SK-N-SH (cell line): ENCODE measurements around the gene MYH10. TPM values are rescaled to one million over a fixed set of nuclear protein-coding genes. Genes with fewer than 3 reads are reported as not detected.

Source experiments
- CTCF ChIA-PET: fragments of 300-600, 350-600 bp; formaldehyde crosslinking; extraction: SDS; loops from one replicate; lab custom pipeline; 2021; lab: Yijun Ruan, JAX
- POLR2A ChIA-PET: fragments of 350-600 bp; sonication (Branson Sonifier 250); formaldehyde crosslinking; extraction: SDS; loops from one replicate; lab custom pipeline; 2020; ENCODE audit warnings: antibody characterized with exemption, inconsistent platforms; lab: Yijun Ruan, JAX
- DNase-seq: peaks from one replicate; pipeline ENCODE4 v3.0.0; 2012
- H2AFZ ChIP-seq: fragments of 200-600 bp; sonication (generic); 2 replicates; pipeline ENCODE4 v1.8.1; 2016; ENCODE audit warnings: antibody characterized with exemption, mild to moderate bottlenecking, low read depth
- H3F3A ChIP-seq: fragments of 200-600 bp; sonication (generic); replicated peaks from 2 replicates; pipeline ENCODE3; 2016; ENCODE audit warnings: antibody characterized with exemption, mild to moderate bottlenecking; ENCODE audit not compliant: insufficient read depth
- H3K27ac ChIP-seq, 2 experiments: fragments of 200-500 bp in 1 of 2; fragments of 200-600 bp in 1 of 2; sonication (Bioruptor generic) in 1 of 2; sonication (generic), shearing (Covaris generic) in 1 of 2; 2 replicates each; pipeline versions ENCODE4 v1.5.1 to v1.6.1; 2014 to 2016; ENCODE audit warnings: low read depth in 2 of 2, inconsistent platforms in 1 of 2, low read length in 1 of 2, mild to moderate bottlenecking in 1 of 2, mixed read lengths in 1 of 2
- H3K27me3 ChIP-seq: fragments of 200-600 bp; sonication (generic), shearing (Covaris generic); 2 replicates; pipeline ENCODE4 v1.6.1; 2016; ENCODE audit warnings: mixed run types; ENCODE audit not compliant: insufficient read depth
- H3K36me3 ChIP-seq, 2 experiments: fragments of 200-500 bp in 1 of 2; fragments of 200-600 bp in 1 of 2; sonication (Bioruptor generic) in 1 of 2; sonication (generic) in 1 of 2; replicated peaks in 1 of 2; 2 replicates each; pipeline versions ENCODE3 to v1.5.1; 2014 to 2016; ENCODE audit warnings: low read length in 1 of 2, mild to moderate bottlenecking in 1 of 2; ENCODE audit not compliant: insufficient read depth in 2 of 2, control insufficient read depth in 1 of 2
- H3K4me1 ChIP-seq, 2 experiments: fragments of 200-500 bp in 1 of 2; fragments of 200-600 bp in 1 of 2; sonication (Bioruptor generic) in 1 of 2; sonication (generic), shearing (Covaris generic) in 1 of 2; 2 replicates each; pipeline versions ENCODE4 v1.5.1 to v1.6.1; 2014 to 2016; ENCODE audit warnings: low read depth in 1 of 2, low read length in 1 of 2, mixed run types in 1 of 2; ENCODE audit not compliant: insufficient read depth in 2 of 2, control insufficient read depth in 1 of 2
- H3K4me2 ChIP-seq: fragments of 200-600 bp; sonication (generic), shearing (Covaris generic); 2 replicates; pipeline ENCODE4 v1.6.1; 2017; ENCODE audit warnings: mixed run types
- H3K4me3 ChIP-seq, 2 experiments: fragments of 200-500 bp in 1 of 2; fragments of 200-600 bp in 1 of 2; sonication (Bioruptor generic) in 1 of 2; sonication (generic), shearing (Covaris generic) in 1 of 2; 2 replicates each; pipeline versions ENCODE4 v1.5.1 to v1.8.1; 2014 to 2016; ENCODE audit warnings: low read depth in 2 of 2, inconsistent platforms in 1 of 2, low read length in 1 of 2, mild to moderate bottlenecking in 1 of 2, mixed read lengths in 1 of 2, moderate library complexity in 1 of 2
- H3K79me2 ChIP-seq: fragments of 200-600 bp; sonication (generic); 2 replicates; pipeline ENCODE4 v1.8.1; 2017; ENCODE audit warnings: mild to moderate bottlenecking; ENCODE audit not compliant: insufficient read depth
- H3K9ac ChIP-seq: fragments of 200-600 bp; sonication (generic); 2 replicates; pipeline ENCODE4 v1.6.1; 2017; ENCODE audit warnings: mixed run types
- H3K9me2 ChIP-seq: fragments of 200-600 bp; sonication (generic); 2 replicates; pipeline ENCODE4 v1.6.1; 2017; ENCODE audit warnings: mixed run types
- H3K9me3 ChIP-seq: fragments of 200-600 bp; sonication (generic); 2 replicates; pipeline ENCODE4 v1.6.1; 2017; ENCODE audit warnings: mixed run types, mild to moderate bottlenecking, moderate library complexity
- H4K20me1 ChIP-seq: fragments of 200-600 bp; sonication (generic); 2 replicates; pipeline ENCODE4 v1.6.1; 2017; ENCODE audit warnings: mild to moderate bottlenecking, mixed run types; ENCODE audit not compliant: insufficient read depth
- ELF1 ChIP-seq: IDR thresholded peaks from 2 replicates; pipeline ENCODE4 v1.4.0; 2012
- EZH2phosphoT487 ChIP-seq: fragments of 200-600 bp; sonication (generic); IDR thresholded peaks from 2 replicates; pipeline ENCODE4 v1.6.1; 2017; ENCODE audit warnings: low read depth, mixed run types, mild to moderate bottlenecking, antibody characterized with exemption, moderate library complexity, borderline replicate concordance
- FOSL2 ChIP-seq: IDR thresholded peaks from 2 replicates; pipeline ENCODE4 v1.4.0; 2012; ENCODE audit warnings: low read depth, mild to moderate bottlenecking, moderate library complexity, borderline replicate concordance
- FOXJ3 ChIP-seq: sonication (generic); formaldehyde crosslinking; IDR thresholded peaks from 2 replicates; pipeline ENCODE4 v1.5.1; 2020; ENCODE audit warnings: mild to moderate bottlenecking, missing genetic modification reagents
- FOXM1 ChIP-seq: IDR thresholded peaks from 2 replicates; pipeline ENCODE4 v1.4.0; 2012; ENCODE audit warnings: low read depth, mild to moderate bottlenecking
- MXI1 ChIP-seq: IDR thresholded peaks from 2 replicates; pipeline ENCODE4 v1.6.1; 2012; ENCODE audit warnings: mild to moderate bottlenecking, low read depth, low read length, improper control_type of control experiment
- RAD21 ChIP-seq: IDR thresholded peaks from 2 replicates; pipeline ENCODE4 v1.6.1; 2012; ENCODE audit warnings: mild to moderate bottlenecking, low read length
- REST ChIP-seq: IDR thresholded peaks from 2 replicates; pipeline ENCODE4 v1.6.1; 2012; ENCODE audit warnings: mild to moderate bottlenecking, low read depth, low read length, moderate library complexity
- RFX5 ChIP-seq: IDR thresholded peaks from 2 replicates; pipeline ENCODE4 v1.6.1; 2012; ENCODE audit warnings: mild to moderate bottlenecking, improper control_type of control experiment, low read length
- RXRA ChIP-seq: IDR thresholded peaks from 2 replicates; pipeline ENCODE4 v1.4.0; 2012; ENCODE audit warnings: low read depth, mild to moderate bottlenecking, borderline replicate concordance
- SMC3 ChIP-seq: IDR thresholded peaks from 2 replicates; pipeline ENCODE4 v1.6.1; 2012; ENCODE audit warnings: low read depth, low read length, improper control_type of control experiment
- YY1 ChIP-seq: IDR thresholded peaks from 2 replicates; pipeline ENCODE4 v1.4.0; 2012; ENCODE audit warnings: low read depth, mild to moderate bottlenecking
- WGBS: methylation state at CpG from one replicate; pipeline ENCODE4 v1.1.6; 2017; ENCODE audit warnings: low lambda C conversion rate; 5-methylcytosine and 5-hydroxymethylcytosine counted together
- polyA plus RNA-seq, 3 experiments: library from polyadenylated mRNA; depleted of rRNA; stranded (reverse); fragments of >200 nt; gene quantifications; 2 replicates each; pipeline ENCODE4 v1.2.3, GENCODE V29; 2012
- TF ChIP-seq, protein P1 (sequence below): fragments of 150-350 bp; IDR thresholded peaks from 2 replicates; pipeline ENCODE4 v1.6.1; 2016; ENCODE audit warnings: mild to moderate bottlenecking, low read depth, low read length
- TF ChIP-seq, protein P2 (sequence below): IDR thresholded peaks from 2 replicates; pipeline ENCODE4 v1.4.0; 2012; ENCODE audit warnings: low read depth, borderline replicate concordance
- TF ChIP-seq, protein P3 (sequence below): IDR thresholded peaks from 2 replicates; pipeline ENCODE4; 2012

MYH10 gene
- polyA plus RNA-seq, 1 of the 3 experiments (the other 2 are of a cell fraction), result 64.2 TPM

GRCh38 chr17:8496081-8496480, 134.4 kb downstream of the MYH10 start:
- Histone ChIP-seq H3K9me3 (no peaks in the 10 kb centered on the region), H3K9ac (no peak overlapping the region), H3K4me3 (no peak overlapping the region), H3K9me2 (no peaks in the 10 kb centered on the region), H3K36me3 (peaks cover 50 to 77% of the 10 kb centered on the region in 2 experiments), H3F3A (no peaks in the 10 kb centered on the region), H3K4me1 (no peaks in the 10 kb centered on the region), H3K79me2 (no peaks in the 10 kb centered on the region), H3K4me2 (no peak overlapping the region), H2AFZ (no peak overlapping the region), H3K27me3 (no peaks in the 10 kb centered on the region), H4K20me1 (no peaks in the 10 kb centered on the region), H3K27ac (no peak overlapping the region)
- TF ChIP-seq, protein P1, sequence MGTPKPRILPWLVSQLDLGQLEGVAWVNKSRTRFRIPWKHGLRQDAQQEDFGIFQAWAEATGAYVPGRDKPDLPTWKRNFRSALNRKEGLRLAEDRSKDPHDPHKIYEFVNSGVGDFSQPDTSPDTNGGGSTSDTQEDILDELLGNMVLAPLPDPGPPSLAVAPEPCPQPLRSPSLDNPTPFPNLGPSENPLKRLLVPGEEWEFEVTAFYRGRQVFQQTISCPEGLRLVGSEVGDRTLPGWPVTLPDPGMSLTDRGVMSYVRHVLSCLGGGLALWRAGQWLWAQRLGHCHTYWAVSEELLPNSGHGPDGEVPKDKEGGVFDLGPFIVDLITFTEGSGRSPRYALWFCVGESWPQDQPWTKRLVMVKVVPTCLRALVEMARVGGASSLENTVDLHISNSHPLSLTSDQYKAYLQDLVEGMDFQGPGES, result no peak
- TF ChIP-seq FOSL2 (no peak), MXI1 (no peak), RFX5 (no peak), FOXJ3 (CRISPR knock-in tag) (no peak), FOXM1 (no peak), SMC3 (no peak), YY1 (no peak), REST (no peak), ELF1 (no peak), RAD21 (no peak), RXRA (no peak), EZH2phosphoT487 (no peak)
- TF ChIP-seq, protein P2, sequence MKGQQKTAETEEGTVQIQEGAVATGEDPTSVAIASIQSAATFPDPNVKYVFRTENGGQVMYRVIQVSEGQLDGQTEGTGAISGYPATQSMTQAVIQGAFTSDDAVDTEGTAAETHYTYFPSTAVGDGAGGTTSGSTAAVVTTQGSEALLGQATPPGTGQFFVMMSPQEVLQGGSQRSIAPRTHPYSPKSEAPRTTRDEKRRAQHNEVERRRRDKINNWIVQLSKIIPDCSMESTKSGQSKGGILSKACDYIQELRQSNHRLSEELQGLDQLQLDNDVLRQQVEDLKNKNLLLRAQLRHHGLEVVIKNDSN, result no peak
- TF ChIP-seq, protein P3, sequence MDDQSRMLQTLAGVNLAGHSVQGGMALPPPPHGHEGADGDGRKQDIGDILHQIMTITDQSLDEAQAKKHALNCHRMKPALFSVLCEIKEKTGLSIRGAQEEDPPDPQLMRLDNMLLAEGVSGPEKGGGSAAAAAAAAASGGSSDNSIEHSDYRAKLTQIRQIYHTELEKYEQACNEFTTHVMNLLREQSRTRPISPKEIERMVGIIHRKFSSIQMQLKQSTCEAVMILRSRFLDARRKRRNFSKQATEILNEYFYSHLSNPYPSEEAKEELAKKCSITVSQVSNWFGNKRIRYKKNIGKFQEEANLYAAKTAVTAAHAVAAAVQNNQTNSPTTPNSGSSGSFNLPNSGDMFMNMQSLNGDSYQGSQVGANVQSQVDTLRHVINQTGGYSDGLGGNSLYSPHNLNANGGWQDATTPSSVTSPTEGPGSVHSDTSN, result no peak
- ChIA-PET POLR2A (interaction anchor here (0.7 kb wide), 1 partner anchor 16 kb away, joined by 3 read pairs; no protein-coding TSS in a partner anchor), CTCF (no interaction called here)
- DNase-seq, result no peak
- 91% methylated on average over 13 of the region's 13 CpGs for WGBS
